MM.1S (cell line): ENCODE measurements around the gene TET3.

ENCODE experiments used
- DNase-seq: peaks from one replicate; pipeline ENCODE4 v3.0.0-alpha.2; 2015
- H2AFZ ChIP-seq: fragments of 300-600 bp; sonication (generic); 2 replicates; pipeline ENCODE4 v1.6.0; 2016; ENCODE audit warnings: antibody characterized with exemption, low read length
- H3F3A ChIP-seq: fragments of 300-600 bp; sonication (generic); 2 replicates; pipeline ENCODE4 v1.6.1; 2016; ENCODE audit warnings: mild to moderate bottlenecking, antibody characterized with exemption, low read length, moderate library complexity, mixed read lengths; ENCODE audit not compliant: insufficient read depth
- H3K27ac ChIP-seq: fragments of 300-600 bp; sonication (generic); 2 replicates; pipeline ENCODE4 v1.5.1; 2016; ENCODE audit warnings: mild to moderate bottlenecking, low read length
- H3K27me3 ChIP-seq: fragments of 300-600 bp; sonication (generic); replicated peaks from 2 replicates; pipeline ENCODE4 v1.6.0; 2016; ENCODE audit warnings: low read length; ENCODE audit not compliant: insufficient read depth
- H3K36me3 ChIP-seq: fragments of 300-600 bp; sonication (generic); replicated peaks from 2 replicates; pipeline ENCODE4 v1.6.1; 2016; ENCODE audit warnings: mild to moderate bottlenecking, low read length, mixed read lengths; ENCODE audit not compliant: insufficient read depth
- H3K4me1 ChIP-seq: fragments of 300-600 bp; sonication (generic); 2 replicates; pipeline ENCODE4 v1.6.1; 2016; ENCODE audit warnings: low read length, mixed read lengths
- H3K4me2 ChIP-seq: fragments of 300-600 bp; sonication (generic); 2 replicates; pipeline ENCODE4 v1.6.0; 2016; ENCODE audit warnings: low read depth, low read length
- H3K4me3 ChIP-seq: fragments of 300-600 bp; sonication (generic); 2 replicates; pipeline ENCODE4 v1.5.1; 2016; ENCODE audit warnings: low read length, mixed read lengths
- H3K79me2 ChIP-seq: fragments of 300-600 bp; sonication (generic); 2 replicates; pipeline ENCODE4 v1.6.1; 2016; ENCODE audit warnings: mixed run types, low read length, mixed read lengths
- H3K9ac ChIP-seq: fragments of 300-600 bp; sonication (generic); 2 replicates; pipeline ENCODE4 v1.6.1; 2016; ENCODE audit warnings: low read length, mixed read lengths
- H3K9me2 ChIP-seq: fragments of 300-600 bp; sonication (generic); replicated peaks from 2 replicates; pipeline ENCODE4 v1.6.1; 2016; ENCODE audit warnings: mild to moderate bottlenecking, low read length, mixed read lengths; ENCODE audit not compliant: insufficient read depth
- H3K9me3 ChIP-seq: fragments of 300-600 bp; sonication (generic); replicated peaks from 2 replicates; pipeline ENCODE4 v1.6.1; 2016; ENCODE audit warnings: mild to moderate bottlenecking, low read length, mixed read lengths; ENCODE audit not compliant: insufficient read depth
- H4K20me1 ChIP-seq: fragments of 300-600 bp; sonication (generic); 2 replicates; pipeline ENCODE4 v1.6.1; 2016; ENCODE audit warnings: mild to moderate bottlenecking, low read length, moderate library complexity, mixed read lengths; ENCODE audit not compliant: insufficient read depth
- CTCF ChIP-seq: fragments of 300-600 bp; sonication (generic); IDR thresholded peaks from 2 replicates; pipeline ENCODE4 v1.5.1; 2016; ENCODE audit warnings: antibody characterized with exemption, low read length, mixed read lengths
- EZH2 ChIP-seq: fragments of 300-600 bp; sonication (generic); optimal IDR thresholded peaks from 2 replicates; pipeline ENCODE3; 2017; ENCODE audit warnings: low read depth, mild to moderate bottlenecking, antibody characterized with exemption, low read length, mixed read lengths
- EZH2phosphoT487 ChIP-seq: fragments of 300-600 bp; sonication (generic); IDR thresholded peaks from 2 replicates; pipeline ENCODE4 v1.6.1; 2018; ENCODE audit warnings: antibody characterized with exemption, low read length

The TET3 gene

GRCh38 chr2:73952499-73953446 lies 31.9 kb upstream of the TET3 start:
- H3K9me2 ChIP-seq, result no peaks in the 10 kb centered on the region
- no peaks in the 10 kb centered on the region for H3K27me3 ChIP-seq
- H3K4me3 ChIP-seq, result no peak overlapping the region
- TF ChIP-seq EZH2phosphoT487, result no peak
- TF ChIP-seq CTCF, result no peak
- TF ChIP-seq EZH2, result no peak
- no peaks in the 10 kb centered on the region for H4K20me1 ChIP-seq
- H3K9me3 ChIP-seq, result no peaks in the 10 kb centered on the region
- H2AFZ ChIP-seq, result no peak overlapping the region
- DNase-seq, result no peak
- H3K27ac ChIP-seq, result no peak overlapping the region
- H3K4me1 ChIP-seq, result no peaks in the 10 kb centered on the region
- no peak overlapping the region for H3K4me2 ChIP-seq
- H3K79me2 ChIP-seq, result no peaks in the 10 kb centered on the region
- 0 out of 2 replicates have a peak, but pooled peaks cover 8% of the 10 kb centered on the region for H3K36me3 ChIP-seq
- H3K9ac ChIP-seq, result no peak overlapping the region
- no peaks in the 10 kb centered on the region for H3F3A ChIP-seq

- no peaks in the 10 kb centered on the region for H3K79me2 ChIP-seq
- no peak for DNase-seq
- H3F3A ChIP-seq, result no peaks in the 10 kb centered on the region
- TF ChIP-seq CTCF, result no peak
- no peak for TF ChIP-seq EZH2phosphoT487
- no peak for TF ChIP-seq EZH2
- H3K27ac ChIP-seq, result no peak overlapping the region
- 0 out of 2 replicates have a peak, but pooled peaks cover 3% of the 10 kb centered on the region for H3K36me3 ChIP-seq
- no peak overlapping the region for H3K4me3 ChIP-seq
- H3K9ac ChIP-seq, result no peak overlapping the region
- no peak overlapping the region for H2AFZ ChIP-seq
- H3K9me2 ChIP-seq, result no peaks in the 10 kb centered on the region
- H3K9me3 ChIP-seq, result no peaks in the 10 kb centered on the region
- no peaks in the 10 kb centered on the region for H3K4me1 ChIP-seq
- H3K4me2 ChIP-seq, result no peak overlapping the region
- no peaks in the 10 kb centered on the region for H3K27me3 ChIP-seq
- no peaks in the 10 kb centered on the region for H4K20me1 ChIP-seq
These were observed 28.4 kb upstream of the TET3 start for GRCh38 chr2:73956218-73956865.

GRCh38 chr2:73961274-73961673 lies 23.4 kb upstream of the TET3 start:
- Histone ChIP-seq H3F3A (no peaks in the 10 kb centered on the region), H3K27me3 (no peaks in the 10 kb centered on the region), H3K27ac (no peak overlapping the region), H3K79me2 (no peaks in the 10 kb centered on the region), H2AFZ (no peak overlapping the region), H3K4me1 (no peaks in the 10 kb centered on the region), H3K36me3 (0 out of 2 replicates have a peak, but pooled peaks cover 3% of the 10 kb centered on the region), H3K9me2 (no peaks in the 10 kb centered on the region), H3K9ac (no peak overlapping the region), H3K4me2 (no peak overlapping the region), H3K9me3 (no peaks in the 10 kb centered on the region), H4K20me1 (no peaks in the 10 kb centered on the region), H3K4me3 (no peak overlapping the region)
- TF ChIP-seq EZH2, result no peak
- DNase-seq, result no peak
